ENCODE results near the gene TARBP2.

TARBP2 gene

GRCh38 chr12:53502983-53503728 is 2.1 kb downstream of the TARBP2 start:
- ATAC-seq, result no peak
- TF ChIP-seq TSHZ2 (CRISPR knock-in tag; IDR thresholded peaks at IDR 0.05), result no peak

- no peak for TF ChIP-seq BACH2 (CRISPR knock-in tag; IDR thresholded peaks at IDR 0.05; ENCODE audit: borderline replicate concordance)
- no peak for TF ChIP-seq CREB5 (CRISPR knock-in tag; IDR thresholded peaks at IDR 0.05; ENCODE audit: low read depth)
- no peak for TF ChIP-seq ZNF70 (CRISPR knock-in tag; IDR thresholded peaks at IDR 0.05)
- TF ChIP-seq PPARA (CRISPR knock-in tag; IDR thresholded peaks at IDR 0.05; ENCODE audit: borderline replicate concordance), result no peak
- TF ChIP-seq POU6F1 (CRISPR knock-in tag; IDR thresholded peaks at IDR 0.05; ENCODE audit: borderline replicate concordance, low read depth), result no peak
- TF ChIP-seq TOX (CRISPR knock-in tag; IDR thresholded peaks at IDR 0.05; ENCODE audit: borderline replicate concordance), result no peak
- TF ChIP-seq ZNF565 (CRISPR knock-in tag; conservative IDR thresholded peaks at IDR 0.05; ENCODE audit: low read depth), result no peak
- no peak for TF ChIP-seq GLIS3 (CRISPR knock-in tag; IDR thresholded peaks at IDR 0.05)
- no peak for TF ChIP-seq ZFP30 (CRISPR knock-in tag; IDR thresholded peaks at IDR 0.05)
- TF ChIP-seq CSDC2 (CRISPR knock-in tag; IDR thresholded peaks at IDR 0.05), result no peak
- TF ChIP-seq ISL1 (CRISPR knock-in tag; IDR thresholded peaks at IDR 0.05), result no peak
- no peak for TF ChIP-seq ARNTL (CRISPR knock-in tag; IDR thresholded peaks at IDR 0.05; ENCODE audit: borderline replicate concordance, low read depth)
- no peak for TF ChIP-seq ESRRG (CRISPR knock-in tag; IDR thresholded peaks at IDR 0.05)
- no peak for ATAC-seq
Measured at GRCh38 chr12:53504004-53504920, 3.2 kb downstream of the TARBP2 start.

- TF ChIP-seq PATZ1 (CRISPR knock-in tag; IDR thresholded peaks at IDR 0.05; ENCODE audit: borderline replicate concordance), result no peak
- TF ChIP-seq POU6F1 (CRISPR knock-in tag; IDR thresholded peaks at IDR 0.05; ENCODE audit: borderline replicate concordance, low read depth), result no peak
- no peak for TF ChIP-seq ISL1 (CRISPR knock-in tag; IDR thresholded peaks at IDR 0.05)
- TF ChIP-seq OSR1 (CRISPR knock-in tag; IDR thresholded peaks at IDR 0.05), result no peak
- TF ChIP-seq BACH2 (CRISPR knock-in tag; IDR thresholded peaks at IDR 0.05; ENCODE audit: borderline replicate concordance), result no peak
- TF ChIP-seq GLIS3 (CRISPR knock-in tag; IDR thresholded peaks at IDR 0.05), result no peak
- TF ChIP-seq ZFP3 (CRISPR knock-in tag; IDR thresholded peaks at IDR 0.05), result no peak
- TF ChIP-seq CREB5 (CRISPR knock-in tag; IDR thresholded peaks at IDR 0.05; ENCODE audit: low read depth), result no peak
- no peak for TF ChIP-seq ARNTL (CRISPR knock-in tag; IDR thresholded peaks at IDR 0.05; ENCODE audit: borderline replicate concordance, low read depth)
- no peak for TF ChIP-seq ESRRG (CRISPR knock-in tag; IDR thresholded peaks at IDR 0.05)
- no peak for TF ChIP-seq TOX (CRISPR knock-in tag; IDR thresholded peaks at IDR 0.05; ENCODE audit: borderline replicate concordance)
- no peak for TF ChIP-seq CSRNP3 (CRISPR knock-in tag; IDR thresholded peaks at IDR 0.05)
- TF ChIP-seq ZFP30 (CRISPR knock-in tag; IDR thresholded peaks at IDR 0.05), result no peak
- ATAC-seq, result no peak
Measured at GRCh38 chr12:53505086-53505485, 4.0 kb downstream of the TARBP2 start.

Data from SK-N-SH treated with all-trans-retinoic acid at 6 μM for 48 hours (cell line).